ENCODE results near the gene RBPMS2.

- TF ChIP-seq CTCF (IDR thresholded peaks at IDR 0.05) (no peak), POLR2AphosphoS5 (IDR thresholded peaks at IDR 0.05) (peak; percentile 19 to 48), EP300 (IDR thresholded peaks at IDR 0.05) (no peak), POLR2A (IDR thresholded peaks at IDR 0.05; ENCODE audit: low read depth) (no peak)
These were observed 75.5 kb downstream of the RBPMS2 start for GRCh38 chr15:64699751-64700388.

Measured in esophagus muscularis mucosa (tissue), 4 donors.